LHCN-M2 (cell line): ENCODE results near the gene FSD1L. TPM values are rescaled to one million over a fixed set of nuclear protein-coding genes. Genes with fewer than 3 reads are reported as not detected.
A peak's percentile ranks its signal among the peaks of the same experiment; 100 is the strongest.
"Not testable (repeated sequence)": the region's sequence is repeated elsewhere in the genome, so short reads cannot be mapped to it uniquely, and the experiment has no call there.

Experiments
- DNase-seq: peaks from one replicate; pipeline ENCODE4 v3.0.0-alpha.2; 2012; ENCODE audit warnings: low read depth
- total RNA-seq: library from RNA; depleted of rRNA; stranded (reverse); fragments of >200 nt; gene quantifications from 2 replicates; pipeline ENCODE4 v1.2.3, GENCODE V29; 2014

The FSD1L gene
- total RNA-seq, 1 experiment from 2014 or later: 2.8 TPM

DNA sequence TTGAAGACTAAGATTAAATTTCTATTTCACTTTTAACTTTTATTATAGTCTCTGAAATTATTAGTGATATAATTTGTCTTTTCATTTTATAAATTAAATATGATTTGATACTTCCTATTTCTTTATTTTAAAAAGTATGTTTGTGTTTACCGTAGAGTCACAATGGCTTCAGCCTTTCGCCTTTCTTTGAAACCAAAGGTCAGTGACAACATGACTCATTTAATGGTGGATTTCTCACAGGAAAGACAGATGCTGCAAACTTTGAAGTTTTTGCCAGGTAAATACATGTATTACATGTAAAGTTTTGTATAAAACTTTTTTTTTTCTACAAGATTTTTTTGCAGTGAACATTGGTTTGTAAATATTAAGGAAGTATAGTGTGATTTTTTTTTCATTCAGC lies 36.4 kb downstream of the FSD1L start:
- DNase-seq: no peak

GRCh38 chr9:105485131-105485530 lies 37.3 kb downstream of the FSD1L start:
- DNase-seq: no peak

DNA sequence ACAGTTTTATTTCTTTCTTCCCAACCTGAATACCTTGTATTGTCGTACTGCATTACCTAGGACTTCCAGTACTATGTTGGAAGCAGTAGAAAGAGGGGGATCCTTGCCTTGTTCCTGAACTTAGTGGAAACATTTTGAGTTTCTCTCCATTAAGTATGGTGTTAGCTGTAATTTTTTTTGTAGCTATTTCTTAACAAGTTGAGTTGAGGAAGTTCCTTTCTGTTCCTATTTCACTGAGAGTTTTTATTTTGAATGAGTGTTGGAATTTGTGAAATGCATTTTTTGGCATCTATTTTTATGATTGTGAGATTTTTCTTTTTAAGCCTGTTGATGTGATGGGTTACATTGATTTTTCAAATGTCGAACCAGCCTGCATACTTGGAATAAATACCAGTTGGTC lies 49.0 kb downstream of the FSD1L start:
- DNase-seq: no peak

DNA sequence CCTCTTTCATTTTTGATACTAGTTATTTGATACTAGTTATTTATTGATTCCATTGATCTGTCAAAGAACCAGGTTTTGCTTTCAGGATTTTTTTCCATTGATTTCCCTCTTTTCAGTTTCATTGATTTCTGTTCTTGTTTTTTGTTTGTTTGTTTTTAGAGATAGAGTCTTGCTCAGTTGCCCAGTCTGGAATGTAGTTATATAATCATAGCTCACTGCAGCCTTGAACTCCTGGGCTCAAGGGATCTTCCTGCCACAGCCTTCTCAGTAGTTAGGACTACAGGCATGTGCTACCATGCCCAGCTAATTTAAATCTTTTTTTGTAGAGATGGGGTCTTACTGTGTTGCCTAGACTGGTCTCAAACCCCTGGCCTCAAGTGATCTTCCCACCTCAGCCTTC lies 49.9 kb downstream of the FSD1L start:
- no peak for DNase-seq

- DNase-seq: no peak
Measured at GRCh38 chr9:105500108-105500766, 52.4 kb downstream of the FSD1L start.

DNA sequence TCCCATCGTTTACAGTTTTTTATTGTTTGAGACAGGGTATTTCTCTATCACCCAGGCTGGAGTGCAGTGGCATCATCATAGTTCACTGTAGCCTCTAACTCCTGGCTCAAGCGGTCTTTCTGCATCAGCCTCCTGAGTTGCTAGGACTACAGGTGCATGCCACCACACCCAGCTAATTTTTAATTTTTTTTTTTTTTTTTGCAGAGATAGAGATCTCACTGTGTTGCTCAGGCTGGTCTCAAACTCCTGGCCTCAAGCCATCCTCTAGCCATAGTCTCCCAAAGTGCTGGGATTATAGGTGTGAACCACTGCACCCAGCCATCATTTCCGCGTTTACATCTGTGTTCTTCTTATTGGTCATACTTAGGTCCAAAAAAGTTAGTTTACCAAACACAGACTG lies 53.6 kb downstream of the FSD1L start:
- DNase-seq: no peak

DNA sequence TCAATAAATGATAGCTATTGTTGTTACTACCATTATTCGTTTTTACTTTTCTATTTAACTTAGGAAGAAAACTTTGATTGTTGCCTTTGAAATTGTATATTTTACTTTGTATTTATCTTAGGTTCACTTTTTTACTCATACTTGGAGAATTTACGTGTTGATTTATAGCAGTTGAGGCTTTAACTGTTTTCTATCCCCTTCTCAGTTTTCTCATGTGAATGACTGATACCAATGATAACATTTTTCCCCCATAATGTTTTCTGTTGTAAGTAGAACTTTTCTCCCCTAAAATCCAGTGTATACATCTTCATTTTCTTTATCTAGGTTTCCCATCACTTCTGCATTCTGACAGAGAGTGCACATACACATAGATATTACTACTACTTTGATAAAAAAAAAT lies 54.4 kb downstream of the FSD1L start:
- peak; percentile 20 for DNase-seq

DNA sequence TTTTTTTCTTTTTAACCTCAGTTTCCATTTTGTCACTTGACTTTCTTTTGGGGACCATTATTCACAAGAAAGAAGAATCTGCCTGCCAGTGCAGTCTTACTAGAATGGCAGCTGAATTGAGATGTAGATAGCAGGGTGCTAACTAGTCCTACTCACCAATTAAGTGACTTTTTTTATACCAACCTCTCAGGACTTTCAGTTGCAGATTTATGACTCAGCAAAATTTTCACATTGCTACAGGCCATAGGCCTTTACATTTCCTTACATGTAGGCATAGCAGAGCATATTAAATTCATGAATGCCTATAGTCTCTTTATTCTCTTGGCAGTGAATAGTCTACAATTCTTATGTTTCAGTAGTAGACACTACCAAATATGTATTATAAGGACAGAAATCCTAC lies 56.0 kb downstream of the FSD1L start:
- DNase-seq: peak; percentile 10

DNA sequence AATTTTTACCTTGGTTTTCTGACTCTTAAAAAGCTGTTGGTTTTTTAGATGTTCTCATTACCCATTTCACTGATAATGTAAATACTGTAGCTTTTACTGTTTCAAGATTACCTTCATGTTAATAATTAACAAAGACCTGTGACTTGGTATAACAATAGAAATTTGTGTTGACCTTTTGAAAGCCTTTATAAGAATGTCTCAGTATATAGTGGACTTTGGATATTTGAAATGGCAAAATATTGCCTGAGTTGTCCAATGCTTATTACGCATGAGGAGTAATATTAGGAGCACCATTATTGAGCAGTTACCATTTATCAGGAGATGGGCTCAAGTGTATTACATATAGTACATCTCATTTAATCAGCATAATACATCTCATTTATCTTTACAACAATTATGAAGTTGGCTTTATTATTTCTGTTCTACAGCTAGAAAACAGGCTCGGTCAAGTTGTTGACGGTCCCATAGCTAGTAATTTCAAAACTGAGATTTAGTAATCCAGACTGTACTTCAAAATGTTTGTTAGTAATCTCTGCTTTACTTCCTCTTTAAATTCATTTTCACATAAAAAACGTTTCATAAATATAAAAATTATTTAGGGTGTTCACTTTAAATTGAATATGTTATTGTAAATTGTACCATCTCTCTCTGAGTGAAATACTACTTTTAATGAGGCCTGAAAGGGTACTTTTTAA lies 59.4 kb downstream of the FSD1L start:
- DNase-seq: no peak

GRCh38 chr9:105508530-105508929 lies 60.7 kb downstream of the FSD1L start:
- DNase-seq: no peak

- peak; percentile 82 for DNase-seq
Measured at GRCh38 chr9:105510024-105510423, 62.2 kb downstream of the FSD1L start.

- no peak for DNase-seq
Measured at GRCh38 chr9:105511446-105511845, 63.6 kb downstream of the FSD1L start.

DNA sequence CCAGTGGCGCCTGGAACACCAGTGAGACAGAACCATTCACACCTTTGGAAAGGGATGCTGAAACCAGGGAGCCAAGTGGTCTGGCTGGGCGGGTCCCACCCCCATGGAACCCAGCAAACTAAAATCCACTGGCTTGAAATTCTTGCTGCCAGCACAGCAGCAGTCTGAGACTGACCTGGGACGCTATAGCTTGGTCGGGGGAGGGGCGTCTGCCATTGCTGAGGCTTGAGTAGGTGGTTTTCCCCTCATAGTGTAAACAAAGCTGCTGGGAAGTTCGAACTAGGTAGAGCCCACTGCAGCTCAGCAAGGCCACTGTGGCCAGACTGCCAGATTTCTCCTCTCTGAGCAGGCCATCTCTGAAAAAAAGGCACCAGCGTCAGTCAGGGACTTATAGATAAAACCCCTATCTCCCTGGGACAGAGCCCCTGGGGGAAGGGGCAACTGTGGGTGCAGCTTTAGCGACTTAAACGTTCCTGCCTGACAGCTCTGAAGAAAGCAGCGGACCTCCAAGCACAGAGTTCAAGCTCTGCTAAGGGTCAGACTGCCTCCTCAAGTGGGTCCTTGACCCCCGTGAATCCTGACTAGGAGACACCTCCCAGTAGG lies 68.1 kb downstream of the FSD1L start:
- no peak for DNase-seq

- DNase-seq: not testable (repeated sequence)
Measured at GRCh38 chr9:105519710-105520369, 72.0 kb downstream of the FSD1L start.

DNA sequence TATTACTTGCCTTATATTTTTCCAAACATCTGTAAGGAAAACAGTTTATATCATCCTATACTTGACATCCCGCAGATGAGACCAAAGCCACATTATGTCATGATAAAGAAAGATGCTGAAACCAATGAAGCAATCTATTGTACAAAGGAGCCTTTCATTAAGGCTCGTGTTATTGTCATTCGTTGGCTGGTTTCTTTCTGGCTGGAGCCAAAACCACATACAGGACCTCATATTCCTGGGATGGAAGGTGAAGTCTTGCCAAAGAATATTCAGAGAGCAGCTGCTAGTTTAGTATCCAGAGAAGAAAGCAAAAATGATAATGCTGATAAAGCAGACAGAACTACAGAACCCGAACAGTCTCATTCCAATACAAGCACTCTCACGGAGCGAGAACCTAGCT lies 73.2 kb downstream of the FSD1L start:
- not testable (repeated sequence) for DNase-seq

- DNase-seq: not testable (repeated sequence)
Measured at GRCh38 chr9:105522618-105523385, 75.0 kb downstream of the FSD1L start.

GRCh38 chr9:105531530-105531929 lies 83.7 kb downstream of the FSD1L start:
- DNase-seq: no peak

DNA sequence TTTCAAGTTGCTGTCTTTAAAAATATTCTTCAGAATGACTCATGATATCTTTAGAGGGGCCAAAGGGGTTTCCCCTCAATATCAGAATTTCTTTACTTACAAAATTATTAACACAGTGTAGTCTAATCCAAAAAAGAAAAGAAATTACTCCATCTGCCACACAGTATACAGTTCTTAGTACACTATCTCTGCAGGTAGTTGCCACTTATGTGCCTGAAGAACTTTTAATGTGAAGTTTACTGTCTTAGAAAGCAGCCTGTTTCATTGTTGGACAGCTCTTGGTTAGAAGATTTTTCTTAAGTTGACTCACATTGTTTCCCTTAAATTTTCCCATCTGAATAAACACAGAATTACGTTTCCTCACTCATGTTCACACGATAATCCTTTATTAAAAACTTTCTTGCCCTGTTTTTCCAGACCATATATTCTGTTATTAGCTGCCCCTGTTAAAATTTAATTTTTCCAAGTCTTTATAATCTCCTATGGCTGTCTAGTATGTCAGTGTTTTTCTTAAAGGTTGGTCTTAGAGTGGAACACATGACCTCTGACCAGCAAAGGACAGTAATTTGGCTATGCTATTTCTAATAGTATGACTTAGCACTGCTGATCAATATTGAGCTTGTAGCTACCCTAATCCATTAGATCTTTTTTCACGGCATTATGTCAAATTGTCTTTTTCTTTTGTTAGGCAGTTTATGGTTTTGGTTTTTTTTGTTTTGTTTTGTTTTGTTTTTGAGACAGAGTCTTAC lies 88.3 kb downstream of the FSD1L start:
- peak; percentile 10 for DNase-seq

GRCh38 chr9:105539452-105539851 lies 91.6 kb downstream of the FSD1L start:
- peak; percentile 14 for DNase-seq

DNA sequence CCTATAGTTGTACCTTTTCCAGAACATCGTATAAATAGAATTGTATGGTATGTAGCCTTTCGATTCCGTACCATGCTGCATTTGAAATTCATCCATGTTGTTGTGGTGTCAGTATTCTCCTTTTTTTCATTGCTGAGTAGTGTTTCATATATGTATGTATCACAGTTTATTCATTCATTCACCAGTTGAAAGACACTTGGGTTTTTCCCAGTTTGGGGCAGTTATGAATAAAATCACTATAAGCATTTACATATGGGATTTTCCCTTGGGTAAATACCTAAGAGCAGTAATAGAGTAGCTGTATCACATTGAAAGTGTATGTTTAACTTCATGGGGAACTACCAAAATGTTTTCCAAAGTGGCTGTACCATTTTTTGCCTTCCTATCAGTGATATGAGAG lies 94.0 kb downstream of the FSD1L start:
- no peak for DNase-seq

DNA sequence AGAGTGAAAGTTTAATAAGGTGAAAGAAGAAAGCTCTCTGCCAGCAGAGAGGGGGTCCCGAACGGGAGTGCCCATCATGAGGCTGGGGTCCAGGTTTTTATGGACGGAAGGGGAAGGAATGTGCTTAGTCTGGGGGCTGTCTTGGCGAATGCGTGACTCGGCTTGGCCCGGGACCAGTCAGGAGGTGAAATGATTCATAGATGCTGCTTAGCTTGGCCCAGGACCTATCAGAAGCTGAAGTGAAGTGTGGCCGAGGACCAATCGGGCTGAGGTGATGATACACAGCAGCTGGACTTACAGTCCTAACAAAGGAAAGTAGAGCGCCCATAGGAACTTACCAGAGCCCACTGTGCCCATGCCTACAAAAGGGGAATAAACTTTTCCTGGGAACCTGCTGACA lies 106.2 kb downstream of the FSD1L start:
- no peak for DNase-seq
